Germinal center (tissue), 1 donor: ENCODE measurements around the gene ACSM6.
A peak's percentile ranks its signal among the peaks of the same experiment; 100 is the strongest.

Source experiments
- DNase-seq: peaks from one replicate; pipeline ENCODE4 v3.0.0; 2012; ENCODE audit warnings: mixed read lengths, low spot score

Gene ACSM6

DNA sequence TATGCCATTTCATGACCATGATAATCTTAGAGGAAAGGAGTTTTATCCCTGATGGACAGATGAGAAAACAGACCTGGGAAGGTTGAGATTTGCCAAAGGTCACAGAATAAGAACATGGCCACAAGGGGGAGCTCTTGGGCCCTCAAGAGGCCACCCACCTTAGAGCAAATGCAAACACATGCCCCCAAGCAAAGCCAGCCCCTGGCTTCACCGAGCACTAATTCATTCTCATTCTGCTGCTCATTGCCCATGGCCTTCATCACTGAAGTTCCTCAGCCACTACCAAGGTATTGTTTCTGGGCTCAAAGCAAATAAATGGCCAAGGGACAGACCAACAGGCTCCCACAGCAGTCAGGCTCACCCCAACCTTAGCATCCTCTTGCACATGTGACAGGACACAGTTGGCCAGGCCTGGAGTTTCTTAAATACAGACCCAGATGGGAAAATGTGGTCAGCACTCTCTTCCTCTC, 52.6 kb downstream of the ACSM6 start:
- DNase-seq, result peak; percentile 74

DNA sequence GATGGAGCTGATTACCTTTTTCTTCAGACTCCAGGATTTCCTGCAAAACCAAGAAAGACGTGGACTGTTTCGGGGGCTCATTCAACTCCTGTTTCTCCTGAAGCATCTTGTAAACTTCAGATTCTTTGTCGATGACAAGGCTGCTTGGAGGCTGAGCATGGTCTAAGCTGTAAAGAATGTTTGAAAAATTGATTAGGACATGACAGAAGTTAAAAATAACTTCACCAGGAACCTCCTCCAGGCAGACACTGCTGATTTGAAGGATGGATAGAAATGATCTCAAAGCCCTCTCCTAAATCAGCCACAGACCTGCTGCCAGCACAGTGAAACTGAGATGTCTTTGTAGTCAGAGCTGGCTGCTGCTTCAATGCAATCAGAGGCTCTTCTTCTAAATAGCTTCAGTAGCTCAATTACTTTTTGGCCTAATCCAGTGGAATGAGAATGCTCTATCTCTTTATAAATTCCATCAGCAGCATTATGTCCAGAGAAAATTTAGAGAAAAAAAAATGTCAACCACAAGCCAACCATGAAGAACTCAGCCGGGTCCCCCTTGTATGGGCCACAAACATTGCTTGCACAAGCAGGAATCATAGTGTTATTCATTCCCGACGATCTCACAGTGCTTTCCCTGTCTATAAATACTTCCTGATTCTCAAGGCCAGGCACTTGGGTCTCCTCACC, 53.3 kb downstream of the ACSM6 start:
- DNase-seq, result no peak

DNA sequence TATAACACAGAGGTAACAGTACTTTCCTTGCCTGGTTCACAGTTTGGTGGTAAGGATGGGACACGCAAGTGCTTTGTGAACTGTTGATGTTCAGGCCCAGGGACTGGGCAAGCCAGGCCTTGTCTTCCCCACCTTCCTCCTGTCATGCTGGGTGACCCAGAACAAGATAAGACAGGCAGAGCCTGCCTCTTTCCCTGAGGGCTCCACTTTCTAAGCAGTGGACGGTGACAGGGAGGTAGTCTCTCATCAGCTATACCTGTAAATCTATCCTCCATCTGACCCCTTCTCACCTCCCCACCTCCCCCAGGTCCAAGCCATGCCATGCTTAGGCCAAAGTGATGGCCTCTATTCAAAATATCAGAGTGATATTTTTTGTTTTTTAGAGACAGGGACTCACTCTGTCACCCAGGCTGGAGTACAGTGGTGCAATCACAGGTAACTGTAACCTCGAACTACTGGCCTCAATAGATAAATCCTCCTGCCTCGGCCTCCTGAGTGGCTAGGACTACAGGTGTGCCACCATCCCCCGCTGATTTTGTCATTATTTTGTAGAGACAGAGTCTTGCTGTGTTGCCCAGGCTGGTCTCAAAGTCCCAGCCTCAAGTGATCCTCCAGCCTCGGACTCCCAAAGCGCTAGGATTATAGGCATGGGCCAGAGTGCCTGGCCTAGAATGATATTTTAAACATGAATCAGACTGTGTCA, 54.0 kb downstream of the ACSM6 start:
- no peak for DNase-seq

DNA sequence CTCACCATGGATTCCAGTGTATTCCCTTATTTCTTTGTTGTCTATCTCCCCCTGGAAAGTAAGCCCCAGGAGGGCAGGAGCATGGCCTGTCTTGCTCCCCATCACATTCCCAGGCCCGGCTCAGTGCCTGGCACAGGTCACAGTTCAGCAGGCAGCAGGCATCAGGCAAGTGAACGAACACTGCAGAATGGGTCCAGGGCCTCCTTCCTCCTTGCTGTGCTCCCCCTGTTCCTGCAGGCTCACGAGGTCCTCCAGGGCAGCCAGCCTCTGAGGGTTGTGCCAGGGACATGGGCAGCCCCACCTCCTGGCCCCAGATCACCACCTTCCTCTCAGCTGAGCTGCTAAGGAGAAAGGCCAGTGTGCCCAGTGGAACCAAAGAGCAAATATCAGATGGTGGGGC, 55.0 kb downstream of the ACSM6 start:
- DNase-seq, result no peak

DNA sequence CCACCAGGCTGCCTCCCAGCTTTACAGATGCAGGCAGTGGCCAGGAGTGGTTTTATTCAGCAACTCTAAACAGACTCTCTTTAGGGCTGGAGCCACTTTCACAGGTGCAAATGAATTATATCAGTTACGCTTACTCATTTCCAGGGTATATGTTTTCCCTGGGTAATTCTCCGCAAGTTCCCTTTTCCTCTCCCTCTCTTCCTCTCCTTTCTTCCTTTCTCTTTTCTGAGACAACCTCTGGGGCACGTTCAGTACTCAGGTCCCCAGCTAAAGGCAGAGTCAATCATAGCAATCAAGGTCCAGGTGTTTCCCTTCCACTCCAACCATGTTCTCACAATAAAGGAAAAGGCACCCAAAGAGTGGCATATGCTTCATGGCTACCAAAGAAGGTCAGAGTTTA, 55.4 kb downstream of the ACSM6 start:
- no peak for DNase-seq

DNA sequence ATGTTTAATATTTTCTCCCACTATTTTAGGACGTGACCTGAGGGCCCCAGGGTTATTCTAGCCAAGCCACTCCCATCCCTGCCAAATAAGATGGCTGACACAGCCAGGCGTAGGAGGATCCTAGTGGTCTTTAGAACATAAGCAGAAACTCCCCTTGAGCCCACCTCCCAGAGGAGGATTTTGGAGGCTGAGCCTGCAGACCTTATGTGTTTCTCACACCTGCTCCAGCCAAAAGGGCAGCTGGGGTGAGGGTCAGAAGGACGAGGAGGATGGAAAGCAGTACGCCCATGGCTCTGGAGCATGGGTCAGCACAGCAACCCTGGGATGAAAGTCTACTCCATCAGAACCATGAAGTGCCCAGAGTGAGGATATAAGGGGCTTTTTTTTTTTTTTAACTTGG, 56.8 kb downstream of the ACSM6 start:
- no peak for DNase-seq

DNA sequence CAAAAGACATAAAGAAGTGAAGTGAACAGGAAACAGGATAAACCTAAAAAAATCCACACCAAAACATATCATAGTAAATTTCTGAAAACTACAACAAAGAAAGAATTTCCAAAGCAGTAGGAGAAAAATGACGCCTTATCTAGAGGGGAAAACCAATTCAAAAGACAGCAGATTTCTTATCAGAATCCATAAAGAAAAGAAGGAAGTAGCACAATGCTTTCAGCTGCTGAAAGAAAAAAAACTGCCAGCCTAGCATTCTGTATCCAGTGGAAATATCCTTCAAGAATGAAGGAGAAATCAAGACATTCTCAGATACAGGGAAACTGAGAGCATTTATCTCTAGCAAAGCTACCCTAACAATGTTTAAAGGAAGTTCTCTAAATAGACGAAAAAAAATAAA, 59.0 kb downstream of the ACSM6 start:
- no peak for DNase-seq

DNA sequence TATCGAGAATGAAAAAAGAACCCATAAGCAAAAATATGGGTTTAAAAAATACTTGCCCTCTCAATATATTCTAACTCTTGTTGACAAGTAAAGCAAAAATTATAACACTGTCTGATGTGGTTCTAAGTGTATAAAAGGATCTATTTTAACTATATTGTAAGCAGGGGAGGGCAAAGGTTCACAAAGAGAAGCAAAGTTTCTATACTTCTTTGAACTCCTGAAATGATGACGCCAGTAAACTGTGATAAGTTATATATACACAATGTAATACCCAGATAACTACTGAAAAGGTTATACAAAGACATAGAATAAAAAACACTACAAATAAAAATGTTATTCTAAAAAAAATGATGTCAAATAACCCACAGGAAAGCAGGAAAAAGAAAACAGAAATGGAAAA, 59.6 kb downstream of the ACSM6 start:
- DNase-seq, result no peak

DNA sequence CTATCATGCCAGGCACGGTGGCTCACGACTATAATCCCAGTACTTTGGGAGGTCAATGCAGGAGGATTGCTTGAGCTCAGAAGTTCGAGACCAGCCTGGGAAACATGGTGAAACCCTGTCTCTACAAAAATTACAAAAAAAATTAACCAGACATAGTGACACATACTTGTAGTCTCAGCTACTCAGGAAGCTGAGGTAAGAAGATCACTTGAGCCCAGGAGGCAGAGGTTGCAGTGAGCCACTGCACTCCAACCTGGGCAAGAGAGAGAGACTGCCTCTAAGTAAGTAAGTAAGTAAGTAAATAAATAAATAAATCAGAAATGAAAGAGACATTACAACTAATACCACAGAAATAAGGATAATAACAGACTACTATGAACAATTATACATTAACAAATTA, 60.6 kb downstream of the ACSM6 start:
- DNase-seq, result no peak

DNA sequence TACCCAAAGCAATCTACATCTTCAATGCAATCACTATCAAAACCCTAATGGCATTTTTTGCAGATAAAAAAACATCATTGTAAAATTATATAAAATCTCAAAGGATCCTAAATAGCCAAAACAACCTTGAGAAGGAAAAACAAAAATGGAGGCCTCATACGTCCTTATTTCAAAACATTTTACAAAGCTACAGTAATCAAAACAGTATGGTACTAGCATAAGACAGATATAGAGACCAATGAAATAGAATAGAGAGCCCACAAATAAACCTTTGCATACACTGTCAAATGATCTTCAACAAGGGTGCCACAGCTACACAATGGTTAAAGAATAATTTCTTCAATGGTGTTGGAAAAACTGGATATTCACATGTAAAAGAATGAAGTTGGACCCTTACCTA, 62.2 kb downstream of the ACSM6 start:
- no peak for DNase-seq

DNA sequence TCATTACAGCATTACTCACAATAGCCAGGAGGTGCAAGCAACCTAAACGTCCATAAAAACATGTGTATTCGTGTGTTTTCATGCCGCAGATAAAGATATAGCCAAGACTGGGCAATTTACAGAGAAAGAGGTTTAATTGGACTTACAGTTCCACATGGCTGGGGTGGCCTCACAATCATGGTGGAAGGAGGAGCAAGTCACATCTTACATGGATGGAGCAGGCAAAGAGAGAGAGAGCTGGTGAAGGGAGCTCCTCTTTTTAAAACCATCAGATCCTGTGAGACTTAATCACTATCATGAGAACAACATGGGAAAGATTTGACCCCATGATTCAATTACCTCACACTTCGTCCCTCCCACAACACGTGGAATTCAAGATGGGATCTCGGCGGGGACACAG, 63.8 kb downstream of the ACSM6 start:
- no peak for DNase-seq

DNA sequence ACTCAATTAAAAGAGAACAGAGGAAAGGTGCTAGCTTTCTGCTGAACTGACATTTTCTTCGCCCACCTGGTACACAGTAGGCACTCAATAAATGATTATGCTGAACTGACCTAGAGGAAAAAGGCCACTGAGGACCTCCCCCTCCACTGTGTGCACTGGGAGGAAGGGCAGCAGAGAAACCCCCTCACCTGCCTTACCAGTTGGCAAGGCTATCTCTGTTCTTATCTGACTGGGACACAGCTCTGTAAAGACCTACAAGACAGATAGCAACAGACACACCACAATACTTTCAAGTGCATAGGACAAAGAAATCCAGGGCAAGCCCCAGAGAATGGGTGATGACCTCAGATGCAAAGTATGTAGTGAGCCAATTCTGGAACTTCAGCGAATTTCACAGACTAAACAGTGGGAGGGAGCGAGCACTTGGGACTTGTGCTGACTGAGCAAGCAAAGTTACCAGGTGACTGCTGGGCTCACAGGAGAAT, 66.4 kb downstream of the ACSM6 start:
- DNase-seq, result no peak

DNA sequence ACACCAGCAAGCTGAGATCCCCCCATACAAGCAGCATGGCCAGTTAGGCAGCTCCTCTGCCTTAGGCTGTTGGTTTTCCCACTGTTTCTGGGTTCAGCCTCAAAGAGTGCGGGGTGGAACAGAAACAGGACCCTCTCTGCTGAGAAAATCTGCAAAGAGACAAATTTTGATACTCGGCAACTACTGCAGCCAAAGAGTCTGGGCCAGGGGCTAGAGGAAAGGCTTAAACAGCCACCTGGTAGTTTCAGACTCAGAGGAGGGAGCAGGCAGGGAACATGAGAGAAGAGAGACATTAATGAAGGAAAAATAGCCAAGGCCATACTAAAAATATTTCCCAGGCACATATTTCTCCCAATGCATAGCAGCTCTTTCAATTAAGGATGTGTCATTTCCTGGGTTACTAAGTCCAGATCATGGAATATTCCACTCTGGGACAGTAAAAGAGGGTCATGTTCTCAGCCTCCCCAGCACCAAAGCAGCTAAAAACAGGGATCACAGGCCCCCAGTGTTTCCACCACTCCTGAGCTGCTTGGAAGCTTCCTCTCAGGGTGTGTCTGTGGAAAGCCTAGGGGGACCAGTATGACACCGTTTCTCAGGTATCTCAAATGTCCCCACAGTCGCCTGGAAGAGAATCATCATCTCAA, 67.0 kb downstream of the ACSM6 start:
- DNase-seq, result no peak

DNA sequence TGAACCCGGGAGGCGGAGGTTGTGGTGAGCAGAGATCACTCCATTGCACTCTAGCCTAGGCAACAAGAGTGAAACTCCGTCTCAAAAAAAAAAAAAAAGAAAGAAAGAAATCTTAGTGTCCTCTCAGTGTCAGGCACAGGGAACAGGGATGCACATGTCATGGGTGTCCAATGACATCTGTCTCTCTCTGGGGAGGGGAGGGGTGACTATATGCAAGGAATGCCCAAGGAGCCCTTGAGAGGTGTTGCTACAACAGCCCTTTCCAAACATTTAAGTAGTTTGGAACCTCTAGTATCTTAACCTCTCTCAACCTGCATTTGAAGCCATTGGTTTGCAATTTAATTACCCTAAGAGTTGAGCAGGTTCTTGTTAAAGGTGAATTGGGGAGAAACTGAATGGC, 67.9 kb downstream of the ACSM6 start:
- no peak for DNase-seq

DNA sequence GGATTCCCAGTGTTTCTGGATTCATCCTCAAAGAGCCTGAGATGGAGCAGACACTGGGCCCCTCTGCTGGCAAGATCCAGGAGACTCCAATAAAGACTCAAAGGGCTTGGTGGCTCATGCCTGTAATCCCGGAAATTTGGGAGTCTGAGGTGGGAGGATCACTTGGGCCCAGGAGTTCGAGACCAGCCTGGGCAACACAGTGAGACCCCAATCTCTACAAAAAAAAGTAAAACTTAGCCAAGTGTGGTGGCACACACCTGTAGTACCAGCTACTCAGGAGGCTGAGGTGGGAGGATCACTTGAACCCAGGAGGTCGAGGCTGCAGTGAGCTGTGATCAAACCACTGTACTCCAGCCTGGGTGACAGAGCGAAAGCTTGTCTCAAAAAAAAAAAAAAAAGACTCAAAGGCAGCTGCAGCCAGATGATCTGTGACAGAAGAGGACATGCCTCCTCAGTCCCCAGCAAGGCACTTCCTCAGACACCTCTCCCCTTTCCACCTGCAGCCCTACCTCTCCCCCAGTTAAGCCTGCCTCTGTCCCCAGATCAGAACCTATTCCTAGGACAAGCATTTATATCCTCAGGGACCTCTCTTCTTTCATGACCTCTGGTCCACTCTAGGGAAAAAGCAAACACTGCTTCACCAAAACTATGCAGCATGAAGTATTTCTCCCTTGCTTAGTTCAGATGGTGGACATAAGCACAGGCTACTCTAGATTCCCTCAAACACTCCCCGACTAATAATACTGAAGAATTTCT, 68.9 kb downstream of the ACSM6 start:
- DNase-seq, result no peak

DNA sequence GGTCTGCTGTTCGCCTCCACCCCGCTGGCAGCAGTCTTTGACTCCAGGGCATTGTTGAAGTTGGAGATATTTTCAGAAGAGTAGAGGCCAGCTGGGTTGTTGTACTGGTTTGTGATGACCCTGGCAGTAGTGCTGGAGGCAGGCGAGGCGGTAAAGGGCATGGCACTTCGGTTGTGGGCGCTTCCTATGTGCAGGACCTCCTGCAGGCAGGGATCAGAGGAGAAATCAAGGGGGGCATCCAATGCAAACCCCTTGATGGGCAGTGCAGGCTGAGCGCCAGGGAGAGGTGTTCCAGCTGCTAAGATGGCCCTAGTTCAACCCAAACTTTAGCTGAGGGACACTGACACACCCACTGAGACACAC, 69.8 kb downstream of the ACSM6 start:
- no peak for DNase-seq

DNA sequence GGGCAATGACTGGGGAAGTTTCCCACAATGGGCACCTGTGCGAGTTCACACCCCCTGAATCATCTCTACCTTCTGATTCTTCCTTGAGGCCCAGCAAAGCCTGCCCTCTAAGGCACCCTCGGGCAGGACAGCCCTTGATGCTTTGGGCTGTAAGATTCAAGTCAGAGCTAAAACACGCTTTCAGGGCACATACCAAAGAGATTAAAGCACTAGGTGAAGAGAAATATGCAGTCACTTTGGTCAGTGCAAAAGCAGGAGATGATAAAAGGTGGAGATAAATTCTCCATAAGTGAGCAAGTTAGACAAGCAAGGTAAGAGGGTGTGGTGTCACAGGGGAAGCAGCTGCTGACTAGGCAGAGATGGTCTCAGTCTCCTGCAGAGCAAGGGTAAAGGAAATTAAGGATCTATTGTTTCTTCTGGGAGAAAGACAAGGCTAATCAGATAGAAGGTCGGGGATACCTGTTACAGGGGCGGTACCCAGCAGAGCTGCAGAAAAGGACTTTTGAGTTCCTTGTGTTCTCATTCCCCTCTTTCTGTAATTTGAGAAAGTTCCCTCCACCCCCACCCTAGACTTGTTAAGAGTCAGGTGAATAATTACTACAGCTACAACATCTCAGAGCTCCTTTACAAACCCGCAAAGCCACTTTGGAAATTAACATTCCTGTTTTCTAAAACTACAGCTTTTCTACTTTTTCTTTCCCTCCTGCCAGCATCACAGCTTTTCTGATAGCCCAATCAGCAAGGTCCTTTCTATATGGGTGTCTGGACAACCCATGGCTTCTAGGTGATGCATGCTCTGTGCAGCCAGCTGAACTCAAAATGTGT, 70.4 kb downstream of the ACSM6 start:
- DNase-seq, result no peak

DNA sequence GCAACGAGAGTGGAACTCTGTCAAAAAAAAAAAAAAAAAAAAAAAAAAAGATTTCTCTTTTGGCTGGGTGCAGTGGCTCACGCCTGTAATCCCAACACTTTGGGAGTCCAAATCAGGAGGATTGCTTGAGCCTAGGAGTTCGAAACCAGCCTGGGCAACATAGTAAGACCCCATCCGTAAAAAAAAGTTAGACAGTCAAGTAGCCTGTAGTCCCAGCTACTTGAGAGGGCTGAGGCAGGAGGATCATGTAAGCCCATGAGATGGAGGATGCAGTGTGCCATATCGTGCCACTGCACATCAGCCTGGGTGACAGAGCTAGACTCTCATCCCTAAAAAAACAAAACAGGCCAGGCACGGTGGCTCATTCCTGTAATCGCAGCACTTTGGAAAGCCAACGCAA, 71.5 kb downstream of the ACSM6 start:
- no peak for DNase-seq

DNA sequence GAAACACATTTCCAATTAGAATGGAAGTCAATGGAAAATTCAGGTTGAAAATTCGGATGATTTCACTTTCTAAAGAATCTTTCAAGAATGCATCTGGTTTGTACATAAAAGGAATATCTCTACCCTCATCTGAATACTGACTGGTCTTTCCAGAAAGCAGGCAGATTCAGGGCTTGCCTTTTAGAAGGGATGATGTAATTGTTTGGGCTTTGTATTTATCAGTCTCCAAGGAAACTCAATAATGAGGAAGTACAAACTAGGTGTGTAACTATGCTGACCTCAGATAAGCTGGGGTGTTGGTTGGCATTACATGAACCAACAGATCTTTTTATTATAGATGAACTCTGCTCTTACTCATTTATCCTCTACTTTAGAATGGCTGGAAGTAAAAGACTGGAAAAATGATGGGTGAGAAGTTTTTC, 72.6 kb downstream of the ACSM6 start:
- peak; percentile 63 for DNase-seq

DNA sequence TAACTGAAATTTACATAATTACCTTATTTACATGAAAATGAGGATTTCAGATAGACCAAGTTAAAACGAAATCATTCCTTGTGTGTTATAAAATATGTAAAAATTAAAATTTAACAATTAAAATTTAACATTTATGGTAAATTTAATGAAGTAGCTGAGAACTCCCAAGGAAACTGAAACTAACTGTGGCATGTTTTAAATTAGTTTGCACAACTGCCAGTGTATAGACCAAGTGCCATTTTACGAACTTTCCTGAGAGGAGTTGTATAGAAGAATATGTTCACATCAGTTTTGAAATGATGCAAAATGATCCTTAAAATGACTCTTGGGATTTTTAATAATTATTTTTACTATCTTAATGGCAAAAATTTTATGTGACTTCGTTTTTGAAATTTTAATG, 73.2 kb downstream of the ACSM6 start:
- no peak for DNase-seq

DNA sequence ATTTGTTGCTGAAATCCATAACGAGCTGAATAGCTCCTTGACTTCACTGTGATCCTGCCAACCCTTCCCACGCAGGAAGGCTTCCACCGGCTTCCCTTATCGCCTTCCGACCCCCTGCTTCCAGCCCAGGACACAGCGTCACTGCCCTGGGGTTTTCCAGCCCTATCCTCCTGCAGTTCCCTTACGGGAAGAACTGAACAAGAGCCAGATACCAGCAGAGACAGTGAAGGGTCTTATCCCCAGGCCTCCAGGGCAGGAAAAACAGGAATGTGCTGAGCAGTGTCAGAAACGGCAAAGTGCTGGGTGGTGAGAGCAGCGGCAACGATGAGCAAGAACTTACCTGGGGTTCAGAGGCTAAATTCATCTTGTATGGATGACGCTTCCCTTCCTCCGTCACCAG, 74.4 kb downstream of the ACSM6 start:
- no peak for DNase-seq
